Stomach (tissue), 4 donors: Measurements from ENCODE around the gene NR2F2.

Source experiments
- EP300 ChIP-seq: sonication (generic); formaldehyde crosslinking; IDR thresholded peaks from one replicate; pipeline ENCODE4 v1.6.1; 2017; ENCODE audit warnings: antibody characterized with exemption
- POLR2A ChIP-seq, 4 donors: fragments of 450-650 bp; IDR thresholded peaks; one replicate each; pipeline ENCODE4 v1.6.1; 2016; ENCODE audit warnings: antibody characterized with exemption in 4 of 4, control low read depth in 2 of 4, mild to moderate bottlenecking in 1 of 4, moderate library complexity in 1 of 4
- POLR2AphosphoS5 ChIP-seq, 3 donors: sonication (generic); formaldehyde crosslinking; IDR thresholded peaks; one replicate each; pipeline ENCODE4 v1.6.1; 2016; ENCODE audit warnings: antibody characterized with exemption in 3 of 3
- TF ChIP-seq, protein P1 (sequence below), 7 experiments: fragments of 450-650 bp in 4 of 7; fragments of 200-600 bp in 3 of 7; sonication (generic) in 3 of 7; IDR thresholded peaks; one replicate each; pipeline ENCODE4 v1.5.1; 2016 to 2019; ENCODE audit warnings: antibody characterized with exemption in 7 of 7, control low read depth in 2 of 7, mild to moderate bottlenecking in 1 of 7

DNA sequence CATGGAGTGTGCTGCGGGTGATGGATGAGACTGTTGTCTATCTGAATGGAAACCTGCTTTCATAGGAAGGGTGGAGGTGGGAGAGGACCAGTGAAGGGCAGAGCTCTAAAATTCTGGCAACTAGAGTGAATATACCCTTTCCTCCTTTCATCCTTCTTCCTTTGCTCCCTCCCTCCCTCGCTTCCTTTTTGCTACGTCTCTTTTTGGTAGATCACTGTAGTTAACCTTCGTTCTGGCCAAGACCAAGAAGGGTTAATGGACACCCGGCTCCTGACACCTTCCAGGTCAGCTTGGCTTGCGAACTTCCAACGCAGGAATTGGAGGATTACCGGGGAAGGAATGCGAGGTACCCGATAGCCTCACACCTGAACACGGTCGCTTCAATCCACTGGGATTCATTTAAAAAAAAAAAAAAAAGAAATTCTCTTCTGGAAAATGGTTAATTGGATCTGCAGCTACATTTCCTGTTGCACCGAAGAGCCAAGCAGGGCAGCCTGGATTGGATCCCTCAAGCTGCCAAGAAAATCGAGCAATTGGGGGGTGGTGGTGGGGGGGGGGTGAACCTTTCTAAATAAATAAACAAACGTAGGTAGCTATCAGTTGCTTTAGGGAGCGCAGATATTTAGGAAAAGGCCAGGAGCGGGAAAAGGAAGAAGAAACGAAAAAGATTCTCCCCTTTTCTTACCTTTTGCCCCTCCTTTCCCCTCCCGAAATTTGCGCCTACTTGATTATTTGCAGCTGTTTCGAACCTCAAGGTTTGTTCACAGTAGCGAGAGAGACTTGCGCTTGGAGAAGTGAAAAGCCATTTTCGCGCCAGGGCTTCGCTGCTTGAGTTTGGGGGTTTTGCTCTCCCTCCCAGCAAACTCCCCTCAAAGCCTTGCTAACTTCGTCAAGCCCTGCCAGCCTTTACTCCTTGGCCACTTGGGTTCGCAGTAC lies 9.5 kb upstream of the NR2F2 start:
- TF ChIP-seq, protein P1, sequence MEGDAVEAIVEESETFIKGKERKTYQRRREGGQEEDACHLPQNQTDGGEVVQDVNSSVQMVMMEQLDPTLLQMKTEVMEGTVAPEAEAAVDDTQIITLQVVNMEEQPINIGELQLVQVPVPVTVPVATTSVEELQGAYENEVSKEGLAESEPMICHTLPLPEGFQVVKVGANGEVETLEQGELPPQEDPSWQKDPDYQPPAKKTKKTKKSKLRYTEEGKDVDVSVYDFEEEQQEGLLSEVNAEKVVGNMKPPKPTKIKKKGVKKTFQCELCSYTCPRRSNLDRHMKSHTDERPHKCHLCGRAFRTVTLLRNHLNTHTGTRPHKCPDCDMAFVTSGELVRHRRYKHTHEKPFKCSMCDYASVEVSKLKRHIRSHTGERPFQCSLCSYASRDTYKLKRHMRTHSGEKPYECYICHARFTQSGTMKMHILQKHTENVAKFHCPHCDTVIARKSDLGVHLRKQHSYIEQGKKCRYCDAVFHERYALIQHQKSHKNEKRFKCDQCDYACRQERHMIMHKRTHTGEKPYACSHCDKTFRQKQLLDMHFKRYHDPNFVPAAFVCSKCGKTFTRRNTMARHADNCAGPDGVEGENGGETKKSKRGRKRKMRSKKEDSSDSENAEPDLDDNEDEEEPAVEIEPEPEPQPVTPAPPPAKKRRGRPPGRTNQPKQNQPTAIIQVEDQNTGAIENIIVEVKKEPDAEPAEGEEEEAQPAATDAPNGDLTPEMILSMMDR (IDR thresholded peaks at IDR 0.05): no peak
- TF ChIP-seq POLR2AphosphoS5 (IDR thresholded peaks at IDR 0.05) (peak in 1 of 3 donors; percentile 26), POLR2A (IDR thresholded peaks at IDR 0.05) (no peak), EP300 (no peak)
